B cell (primary cell): ENCODE measurements around the gene UNC5B. TPM values are rescaled to one million over a fixed set of nuclear protein-coding genes. Genes with fewer than 3 reads are reported as not detected.

Experiments used
- ATAC-seq: fragments of 200-7000 bp; cut with Tn5 transposase; one replicate; pipeline ENCODE4 v1.10.0; 2021; ENCODE audit warnings: low read depth, mild to moderate bottlenecking, moderate number of reproducible peaks, moderate library complexity
- CTCF ChIA-PET: fragments of 350-600 bp; sonication (Branson Sonifier 250); formaldehyde crosslinking; loops from one replicate; lab custom pipeline; 2021; ENCODE audit warnings: antibody characterized with exemption, inconsistent platforms; lab: Charles Lee
- POLR2A ChIA-PET: fragments of 350-600 bp; sonication (Branson Sonifier 250); formaldehyde crosslinking; loops from one replicate; lab custom pipeline; 2021; ENCODE audit warnings: antibody characterized with exemption; lab: Charles Lee
- DNase-seq: peaks from one replicate; pipeline ENCODE4 v3.0.0; 2013
- H2AFZ ChIP-seq: 2 replicates; pipeline ENCODE4 v1.6.1; 2012; ENCODE audit warnings: mild to moderate bottlenecking, low read depth, low read length; ENCODE audit not compliant: insufficient read depth, poor library complexity, severe bottlenecking
- H3K27ac ChIP-seq, 2 donors: 1 replicate in 1 of 2; 2 replicates in 1 of 2; pipeline ENCODE4 v1.5.1; 2012 to 2013; ENCODE audit warnings: low read length in 2 of 2, mild to moderate bottlenecking in 2 of 2, moderate library complexity in 1 of 2
- H3K27me3 ChIP-seq, 4 experiments: fragments of 200-600 bp in 1 of 4; sonication (generic) in 1 of 4; replicated peaks in 1 of 4; 1 replicate in 2 of 4; 2 replicates in 2 of 4; pipeline versions ENCODE4 v1.6.1 to v1.7.0; 2013 to 2016; ENCODE audit warnings: low read length in 3 of 4, mild to moderate bottlenecking in 2 of 4, mixed read lengths in 1 of 4, moderate library complexity in 1 of 4; ENCODE audit not compliant: insufficient read depth in 4 of 4, control insufficient read depth in 3 of 4; ENCODE audit errors: control extremely low read depth in 1 of 4
- H3K36me3 ChIP-seq, 2 experiments: replicated peaks in 1 of 2; 1 replicate in 1 of 2; 2 replicates in 1 of 2; pipeline versions ENCODE4 v1.6.1 to v1.7.1; 2013; ENCODE audit warnings: low read length in 1 of 2; ENCODE audit not compliant: insufficient read depth in 2 of 2, control insufficient read depth in 1 of 2; ENCODE audit errors: control extremely low read depth in 1 of 2, extremely low read depth in 1 of 2
- H3K4me1 ChIP-seq, 2 donors: fragments of 200-600 bp in 1 of 2; sonication (generic) in 1 of 2; 1 replicate in 1 of 2; 2 replicates in 1 of 2; pipeline versions ENCODE4 v1.5.1 to v1.6.1; 2013 to 2017; ENCODE audit warnings: low read length in 2 of 2; ENCODE audit not compliant: control insufficient read depth in 2 of 2, insufficient read depth in 2 of 2
- H3K4me2 ChIP-seq: replicated peaks from 2 replicates; pipeline ENCODE3; 2012; ENCODE audit warnings: mild to moderate bottlenecking, low read depth, low read length; ENCODE audit not compliant: poor library complexity, severe bottlenecking
- H3K4me3 ChIP-seq, 5 experiments: fragments of 200-600 bp in 1 of 5; sonication (generic) in 1 of 5; 1 replicate in 3 of 5; 2 replicates in 2 of 5; pipeline versions ENCODE4 v1.5.1 to v1.7.0; 2011 to 2016; ENCODE audit warnings: low read length in 4 of 5, mild to moderate bottlenecking in 4 of 5, low read depth in 2 of 5, control low read depth in 1 of 5, moderate library complexity in 1 of 5; ENCODE audit not compliant: insufficient read depth in 1 of 5; ENCODE audit errors: control extremely low read depth in 1 of 5, extremely low read depth in 1 of 5
- H3K79me2 ChIP-seq: fragments of 200-600 bp; sonication (generic); one replicate; pipeline ENCODE4 v1.6.0; 2016; ENCODE audit warnings: low read length; ENCODE audit not compliant: control insufficient read depth, insufficient read depth
- H3K9ac ChIP-seq: fragments of 200-600 bp; sonication (generic); 2 replicates; pipeline ENCODE4 v1.6.1; 2017; ENCODE audit warnings: mild to moderate bottlenecking, low read length, moderate library complexity
- H3K9me3 ChIP-seq, 3 donors: one replicate each; pipeline versions ENCODE4 v1.6.1 to v1.7.1; 2013; ENCODE audit warnings: low read length in 2 of 3; ENCODE audit not compliant: control insufficient read depth in 2 of 3, insufficient read depth in 1 of 3; ENCODE audit errors: control extremely low read depth in 1 of 3
- H4K20me1 ChIP-seq: 2 replicates; pipeline ENCODE4 v1.6.0; 2012; ENCODE audit warnings: mild to moderate bottlenecking, low read length; ENCODE audit not compliant: insufficient read depth, control insufficient read depth, poor library complexity, severe bottlenecking
- H3K27ac Mint-ChIP-seq: one replicate; pipeline ENCODE4 v1.8.0; 2021; ENCODE audit warnings: mixed read lengths
- H3K27me3 Mint-ChIP-seq: one replicate; pipeline ENCODE4 v1.8.0; 2021; ENCODE audit warnings: mixed read lengths
- H3K4me1 Mint-ChIP-seq: one replicate; pipeline ENCODE4 v1.8.0; 2021; ENCODE audit warnings: mixed read lengths
- H3K4me3 Mint-ChIP-seq: one replicate; pipeline ENCODE4 v1.8.0; 2021; ENCODE audit warnings: mixed read lengths
- H3K9me3 Mint-ChIP-seq: one replicate; pipeline ENCODE4 v1.8.0; 2022; ENCODE audit warnings: mixed read lengths; ENCODE audit not compliant: insufficient read depth
- EZH2 ChIP-seq: IDR thresholded peaks from 2 replicates; pipeline ENCODE4 v1.6.1; 2012; ENCODE audit warnings: borderline replicate concordance, low read depth, mild to moderate bottlenecking, moderate library complexity, low read length; ENCODE audit not compliant: insufficient read depth, poor library complexity, severe bottlenecking
- WGBS: methylation state at CpG from one replicate; pipeline ENCODE4 v1.1.5; 2013; ENCODE audit warnings: missing lambda C conversion rate; ENCODE audit not compliant: insufficient coverage; 5-methylcytosine and 5-hydroxymethylcytosine counted together
- intact Hi-C: fragments of 100-400 bp; cut with micrococcal nuclease; formaldehyde crosslinking; loops from one replicate; pipeline ENCODE4 v1.10.0; 2022
- polyA plus RNA-seq: library from polyadenylated mRNA; depleted of rRNA; stranded (reverse); fragments of >200 nt; gene quantifications from 2 replicates; pipeline ENCODE4 v1.2.3, GENCODE V29; 2012
- total RNA-seq, 2 donors: library from RNA; stranded (reverse); fragments of 120-200 nt in 1 of 2; gene quantifications; 1 replicate in 1 of 2; 2 replicates in 1 of 2; pipeline versions ENCODE4 v1.2.3 to v1.2.4, GENCODE V29; 2013 to 2022
- TF ChIP-seq, protein P1 (sequence below): fragments of 200-600 bp; IDR thresholded peaks from one replicate; pipeline ENCODE4 v1.8.0; 2022; ENCODE audit warnings: antibody characterized with exemption, mild to moderate bottlenecking

The UNC5B gene
- total and polyA plus RNA-seq, 2 donors (not counting 1 experiment from before 2014, with no cell fraction given), result not detected

DNA sequence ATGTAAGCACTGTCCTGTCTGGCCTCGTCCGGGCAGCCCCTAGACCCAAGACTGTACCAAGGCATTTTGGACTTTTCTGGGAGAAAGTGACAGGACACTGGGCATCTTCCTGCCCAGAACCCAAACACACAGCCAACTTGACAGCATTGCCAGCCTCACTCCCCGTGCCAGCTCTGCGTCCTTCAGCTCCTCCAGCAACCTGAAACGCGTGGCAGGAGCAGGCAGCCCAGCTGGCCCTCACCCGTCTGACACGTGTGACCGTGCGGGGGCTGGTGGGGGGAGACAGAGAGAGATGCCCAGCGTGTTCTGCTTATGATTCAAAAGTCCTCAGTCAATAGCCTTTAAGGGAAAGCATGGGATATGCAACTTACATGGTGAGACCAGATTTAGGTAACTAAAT lies 56.4 kb downstream of the UNC5B start:
- Histone ChIP-seq H3K79me2 (no peaks in the 10 kb centered on the region), H3K4me2 (no peak overlapping the region), H3K36me3 (no peaks in the 10 kb centered on the region), H4K20me1 (no peaks in the 10 kb centered on the region), H3K9ac (no peak overlapping the region), H3K27me3 (no peaks in the 10 kb centered on the region), H3K27ac (no peak overlapping the region), H2AFZ (no peak overlapping the region), H3K9me3 (no peaks in the 10 kb centered on the region), H3K4me1 (no peaks in the 10 kb centered on the region), H3K4me3 (no peak overlapping the region)
- POLR2A ChIA-PET, result no interaction called here
- CTCF ChIA-PET, result no interaction called here
- ATAC-seq (no peak), DNase-seq (no peak)
- no peaks in the 10 kb centered on the region for H3K4me1 Mint-ChIP-seq
- no peaks in the 10 kb centered on the region for H3K9me3 Mint-ChIP-seq
- no peak overlapping the region for H3K4me3 Mint-ChIP-seq
- intact Hi-C loops, result no loop called here
- no peak overlapping the region for H3K27ac Mint-ChIP-seq
- no peak for TF ChIP-seq EZH2
- TF ChIP-seq, protein P1, sequence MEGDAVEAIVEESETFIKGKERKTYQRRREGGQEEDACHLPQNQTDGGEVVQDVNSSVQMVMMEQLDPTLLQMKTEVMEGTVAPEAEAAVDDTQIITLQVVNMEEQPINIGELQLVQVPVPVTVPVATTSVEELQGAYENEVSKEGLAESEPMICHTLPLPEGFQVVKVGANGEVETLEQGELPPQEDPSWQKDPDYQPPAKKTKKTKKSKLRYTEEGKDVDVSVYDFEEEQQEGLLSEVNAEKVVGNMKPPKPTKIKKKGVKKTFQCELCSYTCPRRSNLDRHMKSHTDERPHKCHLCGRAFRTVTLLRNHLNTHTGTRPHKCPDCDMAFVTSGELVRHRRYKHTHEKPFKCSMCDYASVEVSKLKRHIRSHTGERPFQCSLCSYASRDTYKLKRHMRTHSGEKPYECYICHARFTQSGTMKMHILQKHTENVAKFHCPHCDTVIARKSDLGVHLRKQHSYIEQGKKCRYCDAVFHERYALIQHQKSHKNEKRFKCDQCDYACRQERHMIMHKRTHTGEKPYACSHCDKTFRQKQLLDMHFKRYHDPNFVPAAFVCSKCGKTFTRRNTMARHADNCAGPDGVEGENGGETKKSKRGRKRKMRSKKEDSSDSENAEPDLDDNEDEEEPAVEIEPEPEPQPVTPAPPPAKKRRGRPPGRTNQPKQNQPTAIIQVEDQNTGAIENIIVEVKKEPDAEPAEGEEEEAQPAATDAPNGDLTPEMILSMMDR, result no peak
- peaks cover 18% of the 10 kb centered on the region for H3K27me3 Mint-ChIP-seq
- 94% methylated on average over 11 of the region's 11 CpGs for WGBS

GRCh38 chr10:71269301-71270288 lies 57.2 kb downstream of the UNC5B start:
- Mint-ChIP-seq H3K9me3 (no peaks in the 10 kb centered on the region), H3K27me3 (peaks cover 18% of the 10 kb centered on the region), H3K27ac (no peak overlapping the region), H3K4me1 (no peaks in the 10 kb centered on the region), H3K4me3 (no peak overlapping the region)
- Histone ChIP-seq H3K79me2 (no peaks in the 10 kb centered on the region), H3K36me3 (no peaks in the 10 kb centered on the region), H3K9ac (no peak overlapping the region), H2AFZ (no peak overlapping the region), H3K4me2 (no peak overlapping the region), H3K9me3 (no peaks in the 10 kb centered on the region), H4K20me1 (no peaks in the 10 kb centered on the region), H3K27ac (no peak overlapping the region), H3K4me3 (no peak overlapping the region), H3K4me1 (no peaks in the 10 kb centered on the region), H3K27me3 (no peaks in the 10 kb centered on the region)
- 75% methylated on average over 8 of the region's 11 CpGs for WGBS
- no peak for TF ChIP-seq EZH2
- TF ChIP-seq, protein P1, result no peak
- DNase-seq, result no peak
- CTCF ChIA-PET, result interaction anchor here (0.7 kb wide), 1 partner anchor 16 kb away, joined by 3 read pairs; no protein-coding TSS in a partner anchor
- intact Hi-C loops, result no loop called here
- POLR2A ChIA-PET, result no interaction called here
- ATAC-seq, result no peak
